ENCODE data around the gene MCC.

Gene MCC

GRCh38 chr5:113245427-113246225, 242.6 kb downstream of the MCC start:
- DNase-seq (ENCODE audit: low read depth): no peak

GRCh38 chr5:113244966-113245365, 243.3 kb downstream of the MCC start:
- DNase-seq (ENCODE audit: low read depth): no peak

GRCh38 chr5:113243349-113243664, 244.9 kb downstream of the MCC start:
- DNase-seq (ENCODE audit: low read depth): no peak

- DNase-seq (ENCODE audit: low read depth): no peak
These were observed 245.5 kb downstream of the MCC start for GRCh38 chr5:113242481-113243348.

- DNase-seq (ENCODE audit: low read depth): no peak
These were observed 247.1 kb downstream of the MCC start for GRCh38 chr5:113240951-113241726.

- no peak for DNase-seq (ENCODE audit: low read depth)
These were observed 248.2 kb downstream of the MCC start for GRCh38 chr5:113240032-113240431.

GRCh38 chr5:113237893-113238292, 250.4 kb downstream of the MCC start:
- DNase-seq (ENCODE audit: low read depth): no peak

GRCh38 chr5:113236536-113237288, 251.5 kb downstream of the MCC start:
- no peak for DNase-seq (ENCODE audit: low read depth)

GRCh38 chr5:113235884-113236283, 252.4 kb downstream of the MCC start:
- no peak for DNase-seq (ENCODE audit: low read depth)

GRCh38 chr5:113234546-113234945, 253.7 kb downstream of the MCC start:
- DNase-seq (ENCODE audit: low read depth): no peak

GRCh38 chr5:113233606-113234005, 254.6 kb downstream of the MCC start:
- no peak for DNase-seq (ENCODE audit: low read depth)

GRCh38 chr5:113232667-113233066, 255.6 kb downstream of the MCC start:
- DNase-seq (ENCODE audit: low read depth): no peak

- DNase-seq (ENCODE audit: low read depth): no peak
These were observed 256.0 kb downstream of the MCC start for GRCh38 chr5:113232221-113232620.

- no peak for DNase-seq (ENCODE audit: low read depth)
These were observed 256.6 kb downstream of the MCC start for GRCh38 chr5:113231653-113232000.

- no peak for DNase-seq (ENCODE audit: low read depth)
These were observed 257.3 kb downstream of the MCC start for GRCh38 chr5:113230711-113231652.

GRCh38 chr5:113227798-113228197, 260.5 kb downstream of the MCC start:
- no peak for DNase-seq (ENCODE audit: low read depth)

- no peak for DNase-seq (ENCODE audit: low read depth)
These were observed 262.0 kb downstream of the MCC start for GRCh38 chr5:113226116-113226736.

- DNase-seq (ENCODE audit: low read depth): no peak
These were observed 263.0 kb downstream of the MCC start for GRCh38 chr5:113225259-113225658.

GRCh38 chr5:113224605-113225065, 263.6 kb downstream of the MCC start:
- DNase-seq (ENCODE audit: low read depth): no peak

All from stimulated activated CD8-positive, alpha-beta memory T cell treated with anti-CD3 and anti-CD28 coated beads, Interleukin-15, amount 100 ng/mL, for 1 hour (primary cell).